SK-N-SH (cell line): ENCODE data around the gene COL15A1. TPM values are rescaled to one million over a fixed set of nuclear protein-coding genes. Genes with fewer than 3 reads are reported as not detected.

Source experiments
- CTCF ChIA-PET: fragments of 300-600, 350-600 bp; formaldehyde crosslinking; extraction: SDS; loops from one replicate; lab custom pipeline; 2021; lab: Yijun Ruan, JAX
- POLR2A ChIA-PET: fragments of 350-600 bp; sonication (Branson Sonifier 250); formaldehyde crosslinking; extraction: SDS; loops from one replicate; lab custom pipeline; 2020; ENCODE audit warnings: antibody characterized with exemption, inconsistent platforms; lab: Yijun Ruan, JAX
- DNase-seq: peaks from one replicate; pipeline ENCODE4 v3.0.0; 2012
- H2AFZ ChIP-seq: fragments of 200-600 bp; sonication (generic); 2 replicates; pipeline ENCODE4 v1.8.1; 2016; ENCODE audit warnings: antibody characterized with exemption, mild to moderate bottlenecking, low read depth
- H3F3A ChIP-seq: fragments of 200-600 bp; sonication (generic); replicated peaks from 2 replicates; pipeline ENCODE3; 2016; ENCODE audit warnings: antibody characterized with exemption, mild to moderate bottlenecking; ENCODE audit not compliant: insufficient read depth
- H3K27ac ChIP-seq, 2 experiments: fragments of 200-500 bp in 1 of 2; fragments of 200-600 bp in 1 of 2; sonication (Bioruptor generic) in 1 of 2; sonication (generic), shearing (Covaris generic) in 1 of 2; 2 replicates each; pipeline versions ENCODE4 v1.5.1 to v1.6.1; 2014 to 2016; ENCODE audit warnings: low read depth in 2 of 2, inconsistent platforms in 1 of 2, low read length in 1 of 2, mild to moderate bottlenecking in 1 of 2, mixed read lengths in 1 of 2
- H3K27me3 ChIP-seq: fragments of 200-600 bp; sonication (generic), shearing (Covaris generic); 2 replicates; pipeline ENCODE4 v1.6.1; 2016; ENCODE audit warnings: mixed run types; ENCODE audit not compliant: insufficient read depth
- H3K36me3 ChIP-seq, 2 experiments: fragments of 200-500 bp in 1 of 2; fragments of 200-600 bp in 1 of 2; sonication (Bioruptor generic) in 1 of 2; sonication (generic) in 1 of 2; replicated peaks in 1 of 2; 2 replicates each; pipeline versions ENCODE3 to v1.5.1; 2014 to 2016; ENCODE audit warnings: low read length in 1 of 2, mild to moderate bottlenecking in 1 of 2; ENCODE audit not compliant: insufficient read depth in 2 of 2, control insufficient read depth in 1 of 2
- H3K4me1 ChIP-seq, 2 experiments: fragments of 200-500 bp in 1 of 2; fragments of 200-600 bp in 1 of 2; sonication (Bioruptor generic) in 1 of 2; sonication (generic), shearing (Covaris generic) in 1 of 2; 2 replicates each; pipeline versions ENCODE4 v1.5.1 to v1.6.1; 2014 to 2016; ENCODE audit warnings: low read depth in 1 of 2, low read length in 1 of 2, mixed run types in 1 of 2; ENCODE audit not compliant: insufficient read depth in 2 of 2, control insufficient read depth in 1 of 2
- H3K4me2 ChIP-seq: fragments of 200-600 bp; sonication (generic), shearing (Covaris generic); 2 replicates; pipeline ENCODE4 v1.6.1; 2017; ENCODE audit warnings: mixed run types
- H3K4me3 ChIP-seq, 2 experiments: fragments of 200-500 bp in 1 of 2; fragments of 200-600 bp in 1 of 2; sonication (Bioruptor generic) in 1 of 2; sonication (generic), shearing (Covaris generic) in 1 of 2; 2 replicates each; pipeline versions ENCODE4 v1.5.1 to v1.8.1; 2014 to 2016; ENCODE audit warnings: low read depth in 2 of 2, inconsistent platforms in 1 of 2, low read length in 1 of 2, mild to moderate bottlenecking in 1 of 2, mixed read lengths in 1 of 2, moderate library complexity in 1 of 2
- H3K79me2 ChIP-seq: fragments of 200-600 bp; sonication (generic); 2 replicates; pipeline ENCODE4 v1.8.1; 2017; ENCODE audit warnings: mild to moderate bottlenecking; ENCODE audit not compliant: insufficient read depth
- H3K9ac ChIP-seq: fragments of 200-600 bp; sonication (generic); 2 replicates; pipeline ENCODE4 v1.6.1; 2017; ENCODE audit warnings: mixed run types
- H3K9me2 ChIP-seq: fragments of 200-600 bp; sonication (generic); 2 replicates; pipeline ENCODE4 v1.6.1; 2017; ENCODE audit warnings: mixed run types
- H3K9me3 ChIP-seq: fragments of 200-600 bp; sonication (generic); 2 replicates; pipeline ENCODE4 v1.6.1; 2017; ENCODE audit warnings: mixed run types, mild to moderate bottlenecking, moderate library complexity
- H4K20me1 ChIP-seq: fragments of 200-600 bp; sonication (generic); 2 replicates; pipeline ENCODE4 v1.6.1; 2017; ENCODE audit warnings: mild to moderate bottlenecking, mixed run types; ENCODE audit not compliant: insufficient read depth
- EZH2phosphoT487 ChIP-seq: fragments of 200-600 bp; sonication (generic); IDR thresholded peaks from 2 replicates; pipeline ENCODE4 v1.6.1; 2017; ENCODE audit warnings: low read depth, mixed run types, mild to moderate bottlenecking, antibody characterized with exemption, moderate library complexity, borderline replicate concordance
- GATA2 ChIP-seq: sonication (generic); formaldehyde crosslinking; IDR thresholded peaks from 2 replicates; pipeline ENCODE4 v1.5.0; 2020; ENCODE audit warnings: mild to moderate bottlenecking, missing genetic modification reagents
- JUND ChIP-seq: IDR thresholded peaks from 2 replicates; pipeline ENCODE4 v1.4.0; 2012
- MXI1 ChIP-seq: IDR thresholded peaks from 2 replicates; pipeline ENCODE4 v1.6.1; 2012; ENCODE audit warnings: mild to moderate bottlenecking, low read depth, low read length, improper control_type of control experiment
- NRF1 ChIP-seq: IDR thresholded peaks from 2 replicates; pipeline ENCODE4 v1.6.1; 2012; ENCODE audit warnings: low read depth, mild to moderate bottlenecking, low read length
- SIN3A ChIP-seq: IDR thresholded peaks from 2 replicates; pipeline ENCODE4 v1.6.1; 2012; ENCODE audit warnings: low read depth, mild to moderate bottlenecking, low read length, moderate library complexity, borderline replicate concordance
- SMC3 ChIP-seq: IDR thresholded peaks from 2 replicates; pipeline ENCODE4 v1.6.1; 2012; ENCODE audit warnings: low read depth, low read length, improper control_type of control experiment
- TEAD4 ChIP-seq: IDR thresholded peaks from 2 replicates; pipeline ENCODE4 v1.4.0; 2012; ENCODE audit warnings: mild to moderate bottlenecking, borderline replicate concordance; ENCODE audit not compliant: insufficient read depth
- YY1 ChIP-seq: IDR thresholded peaks from 2 replicates; pipeline ENCODE4 v1.4.0; 2012; ENCODE audit warnings: low read depth, mild to moderate bottlenecking
- WGBS: methylation state at CpG from one replicate; pipeline ENCODE4 v1.1.6; 2017; ENCODE audit warnings: low lambda C conversion rate; 5-methylcytosine and 5-hydroxymethylcytosine counted together
- polyA plus RNA-seq, 3 experiments: library from polyadenylated mRNA; depleted of rRNA; stranded (reverse); fragments of >200 nt; gene quantifications; 2 replicates each; pipeline ENCODE4 v1.2.3, GENCODE V29; 2012
- TF ChIP-seq, protein P1 (sequence below): fragments of 200-600 bp; sonication (generic); IDR thresholded peaks from 2 replicates; pipeline ENCODE4 v1.6.1; 2017; ENCODE audit warnings: antibody characterized with exemption, mild to moderate bottlenecking, moderate library complexity
- TF ChIP-seq, protein P2 (sequence below): IDR thresholded peaks from 2 replicates; pipeline ENCODE4 v1.4.0; 2012; ENCODE audit warnings: low read depth, borderline replicate concordance
- TF ChIP-seq, protein P3 (sequence below): IDR thresholded peaks from 2 replicates; pipeline ENCODE4 v1.4.0; 2012; ENCODE audit warnings: low read depth, borderline replicate concordance
- TF ChIP-seq, protein P4 (sequence below): IDR thresholded peaks from 2 replicates; pipeline ENCODE4 v1.4.0; 2012; ENCODE audit warnings: low read depth

The COL15A1 gene
- polyA plus RNA-seq, 1 of the 3 experiments (the other 2 are of a cell fraction) = 0.84 TPM

DNA sequence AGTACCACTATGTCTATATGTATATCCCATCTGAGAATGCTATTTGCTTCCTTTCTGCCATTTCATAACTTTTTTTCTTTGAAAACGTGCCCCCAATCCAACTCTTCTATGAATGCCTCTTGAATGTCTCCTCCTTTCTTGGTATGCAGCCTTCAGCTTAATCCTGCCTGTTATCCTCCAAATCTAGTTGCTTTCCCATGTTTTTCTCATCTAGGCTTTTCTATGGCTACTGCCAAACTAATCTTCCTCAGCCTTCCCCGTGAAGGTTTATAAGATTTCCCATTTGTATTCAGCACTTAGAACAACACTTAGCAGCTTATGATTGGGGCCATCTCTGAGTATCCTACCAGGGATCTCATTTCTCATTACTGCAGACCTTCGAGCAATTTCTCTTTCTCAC, 163.7 kb downstream of the COL15A1 start:
- H3K27ac ChIP-seq = no peak overlapping the region
- H3F3A ChIP-seq = peaks cover 3% of the 10 kb centered on the region
- no peaks in the 10 kb centered on the region for H3K27me3 ChIP-seq
- peaks cover 58% of the 10 kb centered on the region for H4K20me1 ChIP-seq
- H3K4me1 ChIP-seq = peaks cover 8 to 10% of the 10 kb centered on the region in 2 experiments
- POLR2A ChIA-PET = no interaction called here
- CTCF ChIA-PET = interaction anchor here (0.7 to 1.5 kb wide), 3 partner anchors 77 to 303 kb away, joined by 3 to 4 read pairs (median 3); no protein-coding TSS in a partner anchor
- no peaks in the 10 kb centered on the region for H3K9me3 ChIP-seq
- TF ChIP-seq, protein P1, sequence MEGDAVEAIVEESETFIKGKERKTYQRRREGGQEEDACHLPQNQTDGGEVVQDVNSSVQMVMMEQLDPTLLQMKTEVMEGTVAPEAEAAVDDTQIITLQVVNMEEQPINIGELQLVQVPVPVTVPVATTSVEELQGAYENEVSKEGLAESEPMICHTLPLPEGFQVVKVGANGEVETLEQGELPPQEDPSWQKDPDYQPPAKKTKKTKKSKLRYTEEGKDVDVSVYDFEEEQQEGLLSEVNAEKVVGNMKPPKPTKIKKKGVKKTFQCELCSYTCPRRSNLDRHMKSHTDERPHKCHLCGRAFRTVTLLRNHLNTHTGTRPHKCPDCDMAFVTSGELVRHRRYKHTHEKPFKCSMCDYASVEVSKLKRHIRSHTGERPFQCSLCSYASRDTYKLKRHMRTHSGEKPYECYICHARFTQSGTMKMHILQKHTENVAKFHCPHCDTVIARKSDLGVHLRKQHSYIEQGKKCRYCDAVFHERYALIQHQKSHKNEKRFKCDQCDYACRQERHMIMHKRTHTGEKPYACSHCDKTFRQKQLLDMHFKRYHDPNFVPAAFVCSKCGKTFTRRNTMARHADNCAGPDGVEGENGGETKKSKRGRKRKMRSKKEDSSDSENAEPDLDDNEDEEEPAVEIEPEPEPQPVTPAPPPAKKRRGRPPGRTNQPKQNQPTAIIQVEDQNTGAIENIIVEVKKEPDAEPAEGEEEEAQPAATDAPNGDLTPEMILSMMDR = no peak
- TF ChIP-seq JUND = no peak
- H3K4me2 ChIP-seq = peak overlapping the region; percentile 66
- WGBS = 41% methylated on average over 3 of the region's 3 CpGs
- DNase-seq = no peak
- H3K79me2 ChIP-seq = peaks cover 69% of the 10 kb centered on the region
- H2AFZ ChIP-seq = no peak overlapping the region
- no peaks in the 10 kb centered on the region for H3K9me2 ChIP-seq
- H3K9ac ChIP-seq = no peak overlapping the region
- peak overlapping the region in 1 of 2 experiments; percentile 23; a peak in 1 of 4 replicates for H3K4me3 ChIP-seq
- H3K36me3 ChIP-seq = no peaks in the 10 kb centered on the region

DNA sequence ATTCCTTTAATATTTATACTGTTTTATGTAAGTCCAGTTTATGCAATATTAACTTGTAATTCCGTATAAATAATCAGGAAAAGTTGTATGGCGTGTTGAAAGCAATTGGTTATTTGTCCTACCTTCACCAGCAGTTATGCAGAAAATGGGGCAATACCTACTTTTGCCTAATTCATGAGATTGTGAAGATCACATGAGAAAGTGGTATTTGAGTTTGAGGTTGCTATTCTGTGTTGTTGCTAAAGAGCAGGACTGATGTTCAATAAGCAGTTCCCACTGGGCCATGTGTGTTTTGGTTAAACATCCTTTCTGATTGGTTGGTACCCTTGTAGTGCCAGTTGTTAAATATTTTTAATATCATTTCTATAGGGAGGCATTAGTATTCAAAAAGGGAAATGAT, 164.4 kb downstream of the COL15A1 start:
- H3K27me3 ChIP-seq = no peaks in the 10 kb centered on the region
- H3K9me2 ChIP-seq = no peaks in the 10 kb centered on the region
- no peak for DNase-seq
- H3K79me2 ChIP-seq = peaks cover 76% of the 10 kb centered on the region
- no peaks in the 10 kb centered on the region for H3K9me3 ChIP-seq
- H3K4me1 ChIP-seq = peaks cover 8 to 10% of the 10 kb centered on the region in 2 experiments
- WGBS = 76% methylated on average over 2 of the region's 2 CpGs
- peaks cover 65% of the 10 kb centered on the region for H4K20me1 ChIP-seq
- TF ChIP-seq MXI1 (no peak), SMC3 (no peak), GATA2 (CRISPR knock-in tag) (no peak), TEAD4 (no peak), NRF1 (no peak), SIN3A (no peak), YY1 (no peak), EZH2phosphoT487 (no peak)
- TF ChIP-seq, protein P2, sequence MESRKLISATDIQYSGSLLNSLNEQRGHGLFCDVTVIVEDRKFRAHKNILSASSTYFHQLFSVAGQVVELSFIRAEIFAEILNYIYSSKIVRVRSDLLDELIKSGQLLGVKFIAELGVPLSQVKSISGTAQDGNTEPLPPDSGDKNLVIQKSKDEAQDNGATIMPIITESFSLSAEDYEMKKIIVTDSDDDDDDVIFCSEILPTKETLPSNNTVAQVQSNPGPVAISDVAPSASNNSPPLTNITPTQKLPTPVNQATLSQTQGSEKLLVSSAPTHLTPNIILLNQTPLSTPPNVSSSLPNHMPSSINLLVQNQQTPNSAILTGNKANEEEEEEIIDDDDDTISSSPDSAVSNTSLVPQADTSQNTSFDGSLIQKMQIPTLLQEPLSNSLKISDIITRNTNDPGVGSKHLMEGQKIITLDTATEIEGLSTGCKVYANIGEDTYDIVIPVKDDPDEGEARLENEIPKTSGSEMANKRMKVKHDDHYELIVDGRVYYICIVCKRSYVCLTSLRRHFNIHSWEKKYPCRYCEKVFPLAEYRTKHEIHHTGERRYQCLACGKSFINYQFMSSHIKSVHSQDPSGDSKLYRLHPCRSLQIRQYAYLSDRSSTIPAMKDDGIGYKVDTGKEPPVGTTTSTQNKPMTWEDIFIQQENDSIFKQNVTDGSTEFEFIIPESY = no peak
- TF ChIP-seq, protein P3, sequence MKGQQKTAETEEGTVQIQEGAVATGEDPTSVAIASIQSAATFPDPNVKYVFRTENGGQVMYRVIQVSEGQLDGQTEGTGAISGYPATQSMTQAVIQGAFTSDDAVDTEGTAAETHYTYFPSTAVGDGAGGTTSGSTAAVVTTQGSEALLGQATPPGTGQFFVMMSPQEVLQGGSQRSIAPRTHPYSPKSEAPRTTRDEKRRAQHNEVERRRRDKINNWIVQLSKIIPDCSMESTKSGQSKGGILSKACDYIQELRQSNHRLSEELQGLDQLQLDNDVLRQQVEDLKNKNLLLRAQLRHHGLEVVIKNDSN = no peak
- TF ChIP-seq, protein P4, sequence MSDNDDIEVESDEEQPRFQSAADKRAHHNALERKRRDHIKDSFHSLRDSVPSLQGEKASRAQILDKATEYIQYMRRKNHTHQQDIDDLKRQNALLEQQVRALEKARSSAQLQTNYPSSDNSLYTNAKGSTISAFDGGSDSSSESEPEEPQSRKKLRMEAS = no peak
- H3K27ac ChIP-seq = no peak overlapping the region
- ChIA-PET POLR2A (interaction anchor here (0.6 kb wide), 1 partner anchor 643 kb away, joined by 5 read pairs; no protein-coding TSS in a partner anchor), CTCF (no interaction called here)
- no peaks in the 10 kb centered on the region for H3F3A ChIP-seq
- H2AFZ ChIP-seq = no peak overlapping the region
- no peak overlapping the region for H3K4me2 ChIP-seq
- no peaks in the 10 kb centered on the region for H3K36me3 ChIP-seq
- no peak overlapping the region for H3K9ac ChIP-seq
- H3K4me3 ChIP-seq = no peak overlapping the region
